ENCODE results near the gene KCNQ4.

KCNQ4 gene

DNA sequence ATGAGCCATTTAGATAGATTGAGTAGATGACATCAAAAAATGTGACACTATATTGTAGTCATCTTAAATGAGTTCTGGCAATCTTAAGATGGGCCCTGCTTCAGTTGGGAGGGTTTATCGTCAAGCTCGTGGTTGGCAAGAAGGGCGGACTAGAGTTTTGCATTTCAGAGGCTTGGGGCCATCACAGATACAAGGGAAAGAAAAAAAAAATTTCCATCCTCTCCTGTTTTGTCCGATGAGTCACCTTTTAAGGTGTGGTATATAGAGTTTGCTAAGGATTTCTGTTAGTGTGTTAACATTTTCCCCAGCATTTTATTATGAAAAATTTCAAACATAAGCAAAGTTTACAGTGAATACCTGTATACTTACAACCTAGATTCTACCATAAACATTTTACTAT is 31.8 kb upstream of the KCNQ4 start:
- ChIA-PET CTCF (no interaction called here), POLR2A (no interaction called here)
- no peak overlapping the region for H3K4me3 ChIP-seq (ENCODE audit: low read depth, low read length)
- no peak for DNase-seq (ENCODE audit: low read depth, low spot score)
- TF ChIP-seq, protein P1, sequence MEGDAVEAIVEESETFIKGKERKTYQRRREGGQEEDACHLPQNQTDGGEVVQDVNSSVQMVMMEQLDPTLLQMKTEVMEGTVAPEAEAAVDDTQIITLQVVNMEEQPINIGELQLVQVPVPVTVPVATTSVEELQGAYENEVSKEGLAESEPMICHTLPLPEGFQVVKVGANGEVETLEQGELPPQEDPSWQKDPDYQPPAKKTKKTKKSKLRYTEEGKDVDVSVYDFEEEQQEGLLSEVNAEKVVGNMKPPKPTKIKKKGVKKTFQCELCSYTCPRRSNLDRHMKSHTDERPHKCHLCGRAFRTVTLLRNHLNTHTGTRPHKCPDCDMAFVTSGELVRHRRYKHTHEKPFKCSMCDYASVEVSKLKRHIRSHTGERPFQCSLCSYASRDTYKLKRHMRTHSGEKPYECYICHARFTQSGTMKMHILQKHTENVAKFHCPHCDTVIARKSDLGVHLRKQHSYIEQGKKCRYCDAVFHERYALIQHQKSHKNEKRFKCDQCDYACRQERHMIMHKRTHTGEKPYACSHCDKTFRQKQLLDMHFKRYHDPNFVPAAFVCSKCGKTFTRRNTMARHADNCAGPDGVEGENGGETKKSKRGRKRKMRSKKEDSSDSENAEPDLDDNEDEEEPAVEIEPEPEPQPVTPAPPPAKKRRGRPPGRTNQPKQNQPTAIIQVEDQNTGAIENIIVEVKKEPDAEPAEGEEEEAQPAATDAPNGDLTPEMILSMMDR (IDR thresholded peaks at IDR 0.05; ENCODE audit: insufficient read depth, low read length, missing control alignments): no peak

DNA sequence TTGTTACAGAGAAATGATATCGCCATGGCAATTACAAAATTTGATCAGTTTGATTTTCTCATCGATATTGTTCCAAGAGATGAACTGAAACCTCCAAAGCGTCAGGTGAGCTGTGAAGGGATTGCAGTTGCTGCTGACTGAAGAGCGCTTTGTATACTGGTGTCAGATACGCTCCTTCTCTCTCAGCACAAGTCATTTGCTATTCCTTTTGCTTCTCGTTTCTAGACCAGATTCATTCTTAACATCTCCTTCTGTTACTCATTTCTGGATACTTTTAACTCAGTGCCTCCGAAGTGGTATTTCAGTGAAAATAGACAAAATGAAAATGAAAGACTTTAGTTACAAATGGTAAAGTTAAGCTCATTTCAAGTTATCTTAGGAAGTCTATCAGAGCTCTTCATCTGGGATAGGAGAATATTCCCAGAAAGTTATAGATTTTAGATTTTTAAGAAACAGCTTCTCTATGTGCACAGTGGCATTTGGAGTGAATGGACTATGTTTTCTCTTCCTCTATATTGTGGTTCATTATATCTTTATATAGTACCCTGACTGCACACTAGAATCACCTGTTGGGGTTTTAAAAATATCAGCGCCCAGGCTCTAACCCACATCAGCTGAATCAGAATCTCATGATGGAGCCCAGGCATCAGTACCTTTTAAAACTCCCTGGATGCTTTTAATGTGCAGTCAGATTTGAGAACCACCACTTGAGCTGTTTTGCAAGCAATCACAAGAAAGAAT is 30.3 kb upstream of the KCNQ4 start:
- no peak for DNase-seq (ENCODE audit: low read depth, low spot score)
- H3K4me3 ChIP-seq (ENCODE audit: low read depth, low read length): no peak overlapping the region
- ChIA-PET POLR2A (no interaction called here), CTCF (interaction anchor here (1.1 to 7.4 kb wide), 2 partner anchors 14 to 19 kb away, joined by 3 to 62 read pairs; no protein-coding TSS in a partner anchor)
- TF ChIP-seq, protein P1 (IDR thresholded peaks at IDR 0.05; ENCODE audit: insufficient read depth, low read length, missing control alignments): no peak

DNA sequence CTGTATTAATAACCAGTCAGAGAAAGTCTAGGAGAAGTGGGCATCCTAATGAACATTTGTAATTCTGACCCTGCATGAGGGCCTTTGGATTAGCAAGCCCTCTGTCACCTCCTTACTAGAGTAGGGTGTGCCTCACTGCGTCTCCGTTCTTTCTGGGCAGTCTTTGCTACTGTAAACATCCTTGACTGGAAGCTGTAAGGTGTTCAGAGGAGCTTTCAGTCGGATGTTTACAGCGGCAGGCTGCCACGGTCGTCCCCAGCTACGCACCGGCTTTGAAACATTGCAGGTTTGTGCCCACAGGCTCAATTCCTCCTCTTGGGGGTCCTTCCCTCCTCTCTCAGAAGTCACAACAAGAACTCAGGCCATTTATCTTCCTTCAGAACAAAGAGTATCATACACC is 29.4 kb upstream of the KCNQ4 start:
- no peak for DNase-seq (ENCODE audit: low read depth, low spot score)
- H3K4me3 ChIP-seq (ENCODE audit: low read depth, low read length): no peak overlapping the region
- TF ChIP-seq, protein P1 (IDR thresholded peaks at IDR 0.05; ENCODE audit: insufficient read depth, low read length, missing control alignments): no peak
- ChIA-PET CTCF (interaction anchor here (1.1 to 7.4 kb wide), 3 partner anchors 7 to 18 kb away, joined by 3 to 62 read pairs (median 3); no protein-coding TSS in a partner anchor), POLR2A (no interaction called here)

DNA sequence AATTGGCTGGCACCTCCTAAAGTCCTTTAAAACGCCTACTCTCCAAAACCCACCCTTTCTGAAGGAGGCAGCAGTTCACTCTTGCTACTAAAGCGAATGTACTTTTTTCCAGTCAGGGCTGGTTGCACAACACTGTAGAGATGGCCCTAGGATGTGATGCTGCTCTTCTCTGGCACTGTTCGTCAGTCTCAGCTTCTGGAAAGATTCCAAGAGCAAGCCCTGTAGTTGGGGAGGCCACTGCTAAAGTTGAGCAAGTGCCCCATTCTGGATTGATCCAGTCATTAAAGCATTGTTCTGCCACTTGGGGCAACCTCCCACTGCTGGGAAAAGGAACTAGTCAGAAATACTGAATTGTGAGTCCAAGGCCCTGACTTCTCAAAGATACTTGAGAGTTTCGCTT is 28.5 kb upstream of the KCNQ4 start:
- ChIA-PET POLR2A (no interaction called here), CTCF (interaction anchor here (1.2 to 7.4 kb wide), 3 partner anchors 8 to 17 kb away, joined by 3 to 62 read pairs (median 3); no protein-coding TSS in a partner anchor)
- DNase-seq (ENCODE audit: low read depth, low spot score): no peak
- no peak overlapping the region for H3K4me3 ChIP-seq (ENCODE audit: low read depth, low read length)
- TF ChIP-seq, protein P1 (IDR thresholded peaks at IDR 0.05; ENCODE audit: insufficient read depth, low read length, missing control alignments): no peak

DNA sequence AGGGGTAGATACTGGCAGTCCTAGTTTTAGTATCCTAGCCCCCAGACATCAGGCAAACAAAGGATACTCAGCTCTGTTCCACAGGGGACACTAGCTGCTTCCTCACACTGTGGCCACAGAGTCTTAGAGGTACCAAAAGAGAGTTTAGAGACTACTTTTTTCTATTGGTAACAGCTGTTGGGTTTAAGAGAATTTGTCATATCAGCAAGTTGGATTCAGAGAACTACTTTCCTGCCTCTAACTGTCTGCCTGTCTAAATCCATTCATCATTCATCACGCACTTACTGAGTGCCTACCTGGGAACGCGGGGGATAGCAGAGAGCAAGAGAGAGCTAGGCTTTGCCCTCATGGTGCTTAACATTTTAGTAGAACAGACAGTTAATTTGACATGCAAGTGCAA is 27.1 kb upstream of the KCNQ4 start:
- no peak for DNase-seq (ENCODE audit: low read depth, low spot score)
- H3K4me3 ChIP-seq (ENCODE audit: low read depth, low read length): no peak overlapping the region
- ChIA-PET POLR2A (no interaction called here), CTCF (interaction anchor here (1.1 to 7.4 kb wide), 6 partner anchors 8 to 21 kb away, joined by 3 to 62 read pairs (median 4); no protein-coding TSS in a partner anchor)
- TF ChIP-seq, protein P1 (IDR thresholded peaks at IDR 0.05; ENCODE audit: insufficient read depth, low read length, missing control alignments): no peak

DNA sequence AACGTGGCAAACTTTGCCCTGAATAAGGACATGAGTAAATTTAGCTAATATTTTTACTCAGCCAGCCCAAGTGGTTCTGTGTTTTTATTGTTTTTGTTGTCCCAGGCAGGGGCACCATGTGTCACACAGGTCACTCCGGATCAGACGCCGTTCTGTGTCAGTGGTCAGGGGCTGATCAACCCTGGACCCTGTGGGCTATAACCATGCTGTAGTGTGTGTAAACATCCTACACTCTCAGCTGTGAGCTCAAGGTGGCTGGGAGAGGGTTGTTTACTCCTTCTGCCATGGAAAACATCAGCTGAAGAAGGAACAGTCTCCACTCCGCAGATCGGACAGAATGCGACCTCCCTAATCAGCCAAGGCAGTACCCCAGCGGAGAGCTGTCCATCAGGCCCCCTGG is 26.5 kb upstream of the KCNQ4 start:
- DNase-seq (ENCODE audit: low read depth, low spot score): no peak
- TF ChIP-seq, protein P1 (IDR thresholded peaks at IDR 0.05; ENCODE audit: insufficient read depth, low read length, missing control alignments): no peak
- CTCF ChIA-PET: interaction anchor here (1.1 to 7.4 kb wide), 6 partner anchors 9 to 20 kb away, joined by 3 to 62 read pairs (median 4); no protein-coding TSS in a partner anchor
- H3K4me3 ChIP-seq (ENCODE audit: low read depth, low read length): no peak overlapping the region
- POLR2A ChIA-PET: no interaction called here

Measured in AG04449 (cell line).